GM19238 (cell line): Measurements from ENCODE around the gene COX18.
A peak's percentile ranks its signal among the peaks of the same experiment; 100 is the strongest.

Experiments
- DNase-seq: peaks from one replicate; pipeline ENCODE4 v3.0.0; 2011; ENCODE audit warnings: low spot score; ENCODE audit not compliant: insufficient read length

Gene COX18, protein sequence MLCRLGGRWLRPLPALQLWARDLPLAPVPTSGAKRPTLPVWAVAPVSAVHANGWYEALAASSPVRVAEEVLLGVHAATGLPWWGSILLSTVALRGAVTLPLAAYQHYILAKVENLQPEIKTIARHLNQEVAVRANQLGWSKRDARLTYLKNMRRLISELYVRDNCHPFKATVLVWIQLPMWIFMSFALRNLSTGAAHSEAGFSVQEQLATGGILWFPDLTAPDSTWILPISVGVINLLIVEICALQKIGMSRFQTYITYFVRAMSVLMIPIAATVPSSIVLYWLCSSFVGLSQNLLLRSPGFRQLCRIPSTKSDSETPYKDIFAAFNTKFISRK

DNA sequence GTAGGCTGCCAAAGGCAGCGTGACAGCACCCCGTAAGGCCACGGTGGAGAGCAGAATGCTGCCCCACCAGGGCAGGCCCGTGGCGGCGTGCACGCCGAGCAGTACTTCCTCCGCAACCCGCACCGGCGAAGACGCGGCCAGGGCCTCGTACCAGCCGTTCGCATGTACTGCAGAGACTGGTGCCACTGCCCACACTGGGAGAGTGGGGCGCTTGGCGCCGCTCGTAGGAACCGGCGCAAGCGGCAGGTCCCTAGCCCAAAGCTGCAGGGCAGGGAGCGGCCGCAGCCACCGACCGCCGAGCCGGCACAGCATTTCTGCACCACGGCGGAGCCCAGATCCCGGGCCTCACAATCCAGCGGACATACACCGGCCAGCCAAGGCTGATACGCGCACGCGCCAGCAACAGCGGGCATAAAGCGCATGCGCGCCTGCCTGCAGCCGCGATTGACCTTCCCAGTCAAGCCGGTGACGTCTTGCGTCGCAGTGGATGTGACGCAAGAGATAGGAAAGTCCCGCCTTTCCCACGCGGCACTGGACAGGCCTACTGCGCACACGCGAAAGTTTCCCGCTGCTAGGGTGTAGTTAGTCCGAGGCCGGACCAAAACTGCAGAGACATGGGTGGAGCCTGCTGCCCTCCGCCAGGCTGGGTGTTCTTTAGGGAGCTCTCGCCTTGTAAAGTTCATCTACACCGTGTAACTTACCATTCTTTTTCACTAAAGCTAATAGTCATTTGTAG lies at the start of gene COX18:
COX18 (minus strand) TSS at position 379 of the 736 bp plus-strand sequence; CDS start at position 312, 67 bp downstream.
- peak; percentile 61 for DNase-seq

DNA sequence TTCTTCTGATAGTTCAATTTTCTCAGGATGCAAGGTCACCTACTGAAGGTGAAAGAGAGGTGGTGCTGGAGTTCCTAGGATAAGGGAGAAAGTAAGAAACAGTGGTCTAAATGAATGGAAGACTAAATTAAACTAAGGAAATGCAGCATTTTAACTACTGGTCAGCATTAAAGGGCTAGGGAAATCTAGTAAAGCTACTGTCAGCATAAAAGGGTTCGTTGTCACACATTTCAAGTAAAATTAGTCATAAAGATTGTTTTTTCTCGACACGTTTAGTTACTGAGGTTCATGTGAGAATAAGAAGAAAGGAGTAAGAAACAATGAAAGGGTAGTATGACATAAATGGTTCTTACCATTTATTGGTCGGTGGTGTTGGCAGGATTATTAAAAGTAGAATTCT lies 40.0 kb upstream of the COX18 start:
- DNase-seq = no peak

DNA sequence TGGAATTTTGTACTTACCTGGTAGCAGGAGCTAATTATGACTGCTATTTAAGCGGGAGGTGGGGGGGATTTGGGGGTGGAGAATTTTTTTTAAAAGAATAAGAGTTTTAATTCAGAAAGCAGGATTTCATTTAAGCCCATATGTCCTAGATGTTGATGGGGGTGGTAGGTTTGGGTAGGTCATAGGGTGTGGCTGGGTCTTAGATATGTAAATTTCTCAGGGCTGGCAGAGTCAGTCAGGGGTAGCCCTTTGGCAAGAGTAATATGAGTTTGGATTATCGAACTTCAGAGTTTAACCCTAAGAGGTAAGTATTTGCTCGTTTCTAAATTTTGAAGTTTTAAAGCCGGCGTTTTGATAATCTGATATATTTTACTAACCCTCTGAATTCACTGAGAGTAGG lies 35.2 kb upstream of the COX18 start:
- no peak for DNase-seq

DNA sequence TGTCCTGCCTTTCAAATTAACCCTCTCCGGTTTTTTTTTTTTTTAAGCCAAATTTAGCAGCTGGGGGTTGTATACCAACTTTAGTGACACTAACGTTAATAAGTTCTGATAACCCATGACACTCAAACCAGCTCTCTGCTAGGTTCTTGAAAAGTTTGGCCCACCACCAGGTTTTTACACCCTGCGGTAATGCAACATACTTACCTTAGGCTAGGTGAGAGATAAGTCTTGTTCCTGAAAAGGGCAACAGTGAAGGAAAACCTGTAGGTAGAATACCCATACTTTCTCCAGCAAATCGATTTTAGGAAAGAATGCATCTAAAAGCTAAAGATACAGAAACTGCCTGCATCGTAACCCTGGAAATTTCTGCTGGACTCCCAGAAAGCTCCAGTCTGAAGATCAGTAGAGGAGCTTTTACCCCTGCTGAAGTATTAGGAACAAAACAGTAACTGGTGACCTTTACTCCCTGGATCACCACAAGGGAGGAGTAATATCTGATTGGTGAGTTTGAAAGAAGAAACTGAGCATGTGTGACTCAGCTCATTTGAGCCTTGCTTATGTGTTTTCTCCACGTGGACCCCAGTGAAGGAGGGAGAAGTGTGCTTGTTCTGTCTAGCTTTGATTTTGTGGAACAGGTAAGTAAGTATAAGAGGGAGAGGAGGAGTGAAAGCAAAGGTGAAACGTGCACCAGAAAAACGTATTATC lies 34.4 kb upstream of the COX18 start:
- no peak for DNase-seq

DNA sequence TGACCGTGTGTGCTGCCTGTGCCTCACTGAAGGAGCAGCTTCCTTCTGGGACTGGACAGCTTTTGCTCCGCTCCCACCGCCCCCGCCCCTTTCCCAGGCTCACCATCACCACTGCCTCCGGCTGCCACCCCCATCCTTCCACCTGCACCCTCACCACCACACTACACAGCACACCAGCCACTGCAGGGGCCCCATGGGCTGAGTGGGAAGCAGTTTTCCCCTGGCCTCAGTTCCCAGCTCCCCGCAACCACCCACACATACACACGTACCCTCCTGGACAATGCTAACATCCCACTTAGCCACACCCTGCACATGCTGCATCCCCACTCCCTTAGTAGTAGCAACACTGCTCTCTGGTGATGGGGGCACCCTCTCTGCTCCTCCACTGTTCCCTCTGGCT lies 29.6 kb upstream of the COX18 start:
- no peak for DNase-seq

DNA sequence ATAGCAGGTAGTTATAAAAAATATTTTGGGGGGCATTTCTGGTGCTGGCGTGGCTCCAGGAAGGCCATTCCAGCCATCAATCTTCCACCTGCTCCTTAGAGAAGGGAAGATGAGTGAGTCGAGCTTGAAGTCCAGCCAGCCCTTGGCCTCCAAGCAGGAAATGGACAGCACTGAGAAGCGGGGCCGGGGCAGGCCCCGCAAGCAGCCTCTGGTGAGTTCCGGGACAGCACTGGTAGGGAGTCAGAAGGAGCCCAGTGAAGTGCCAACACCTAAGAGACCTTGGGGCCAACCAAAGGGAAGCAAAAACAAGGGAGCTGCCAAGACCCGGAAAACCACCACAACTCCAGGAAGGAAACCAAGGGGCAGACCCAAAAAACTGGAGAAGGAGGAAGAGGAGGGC lies 29.2 kb upstream of the COX18 start:
- no peak for DNase-seq

DNA sequence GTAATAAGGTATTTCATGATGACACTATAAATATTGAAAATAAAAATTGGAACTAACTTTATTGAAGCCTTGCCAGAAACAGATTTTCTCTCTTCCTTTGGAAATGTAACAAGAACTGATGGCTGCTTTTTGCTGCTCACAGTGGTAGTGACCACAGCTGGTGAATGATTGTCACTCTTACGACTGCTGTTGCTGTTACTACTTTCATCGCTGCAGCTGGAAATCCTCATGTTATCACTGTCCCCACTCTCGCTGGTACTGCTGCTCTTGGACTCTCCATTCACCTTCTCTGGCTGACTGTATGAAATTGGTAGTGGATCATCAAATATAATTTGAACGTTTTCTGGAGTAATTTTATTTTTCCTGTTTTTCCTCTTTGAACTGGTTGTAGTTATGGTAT lies 28.5 kb upstream of the COX18 start:
- no peak for DNase-seq

DNA sequence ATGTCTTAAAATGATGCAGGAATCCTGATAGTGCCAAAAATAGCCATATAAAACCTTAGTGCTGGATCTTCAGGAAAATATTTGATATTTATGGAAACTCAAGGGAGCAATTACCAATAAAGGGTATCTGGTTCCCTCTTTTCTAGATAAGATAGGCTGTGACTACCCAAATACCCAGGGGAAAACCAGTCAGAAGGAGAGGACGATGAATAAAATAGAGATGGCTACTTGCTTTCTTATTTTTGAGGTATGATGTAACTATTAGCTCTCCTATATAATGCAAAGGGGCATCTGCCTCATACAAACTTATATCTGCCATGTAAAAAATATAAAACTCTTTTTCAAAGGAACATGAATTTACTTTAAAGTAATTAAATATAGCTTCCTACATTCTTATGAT lies 23.4 kb upstream of the COX18 start:
- no peak for DNase-seq

DNA sequence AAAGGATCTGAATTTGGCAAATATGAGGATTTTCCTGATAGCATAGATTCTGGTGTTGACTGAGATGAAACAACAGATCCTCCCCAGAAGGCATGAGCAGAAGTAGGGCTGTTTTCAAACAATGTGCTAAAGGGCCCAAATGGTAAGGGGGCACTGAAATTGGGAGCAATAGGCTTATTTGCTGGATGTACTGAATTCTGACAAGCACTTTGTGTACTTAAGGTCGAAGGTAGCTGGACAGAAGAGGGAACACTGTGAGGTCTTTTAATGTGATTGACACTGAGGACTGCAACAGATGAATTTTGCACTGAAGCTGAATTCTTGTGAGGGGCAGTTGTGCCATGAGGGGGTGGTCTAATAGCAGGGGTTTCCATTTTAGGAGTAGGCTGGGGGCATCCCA lies 21.2 kb upstream of the COX18 start:
- DNase-seq = no peak

DNA sequence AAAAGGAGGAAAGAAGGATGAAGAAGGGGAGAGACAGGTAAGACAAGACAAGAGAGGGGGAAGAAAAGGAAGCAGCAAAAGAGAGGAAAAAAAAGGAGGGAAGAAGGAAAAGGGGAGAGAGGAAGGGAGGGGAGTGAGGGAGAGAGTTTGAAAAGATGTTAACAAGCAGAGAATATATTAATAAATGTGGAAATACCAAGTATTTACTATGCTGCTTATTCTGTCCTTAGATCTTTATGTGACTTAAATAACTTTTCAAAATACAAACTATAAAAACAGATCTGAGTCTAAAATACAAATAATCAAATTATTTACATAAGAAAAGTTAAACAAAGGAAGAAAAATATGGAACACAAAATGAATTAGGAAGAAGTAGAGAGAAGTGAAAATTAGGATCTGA lies 18.4 kb upstream of the COX18 start:
- no peak for DNase-seq

DNA sequence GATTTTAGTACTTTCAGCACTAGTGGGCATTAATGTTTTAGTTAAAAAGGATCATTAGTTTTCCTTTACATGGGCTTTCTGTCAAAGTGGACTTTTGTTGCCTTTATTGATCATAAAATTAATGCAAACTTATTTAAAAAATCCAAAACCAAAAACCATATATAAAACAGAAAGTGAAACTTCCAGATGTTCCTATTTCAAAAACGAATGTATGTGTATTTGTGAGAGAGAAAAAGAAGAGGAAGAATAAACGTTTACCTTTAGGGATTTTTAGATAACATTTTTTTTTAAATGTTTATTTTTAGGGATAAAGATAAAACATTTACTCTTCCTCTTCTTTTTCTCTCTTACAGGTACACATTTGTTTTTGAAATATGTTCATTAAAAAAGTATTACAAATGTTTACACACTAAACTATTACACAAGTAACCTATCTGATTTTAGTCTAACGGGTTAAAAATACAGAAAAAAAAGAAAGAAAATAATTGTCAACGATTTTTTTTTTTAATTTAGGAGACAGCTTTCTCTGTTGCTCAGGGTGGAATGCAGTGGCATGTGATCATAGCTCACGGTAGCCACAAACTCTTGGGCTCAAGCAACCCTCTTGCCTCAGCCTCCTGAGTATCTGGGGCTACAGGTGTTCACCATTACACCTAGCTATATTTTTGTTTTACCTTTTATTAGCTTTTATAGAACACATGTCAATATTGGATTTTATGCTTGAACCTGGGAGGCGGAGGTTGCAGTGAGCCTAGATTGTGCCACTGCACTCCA lies 16.8 kb upstream of the COX18 start:
- no peak for DNase-seq

DNA sequence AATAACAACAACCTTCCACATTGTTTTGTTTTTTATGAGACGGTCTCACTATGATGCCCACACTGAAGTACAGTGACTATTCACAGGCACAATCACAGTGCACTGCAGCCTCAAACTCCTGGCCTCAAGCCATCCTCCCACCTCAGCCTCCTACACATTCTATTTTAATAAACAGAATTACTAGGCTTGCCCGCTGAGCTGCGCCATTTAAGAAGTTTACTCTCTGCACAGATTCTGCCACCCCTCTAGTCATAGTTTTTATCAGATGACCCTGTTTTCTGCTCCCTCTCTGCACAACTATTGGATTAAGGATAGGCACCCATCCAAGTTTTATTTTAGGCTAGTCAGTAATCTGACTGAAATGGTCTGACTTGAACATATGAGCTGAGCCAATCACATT lies 11.3 kb upstream of the COX18 start:
- no peak for DNase-seq

DNA sequence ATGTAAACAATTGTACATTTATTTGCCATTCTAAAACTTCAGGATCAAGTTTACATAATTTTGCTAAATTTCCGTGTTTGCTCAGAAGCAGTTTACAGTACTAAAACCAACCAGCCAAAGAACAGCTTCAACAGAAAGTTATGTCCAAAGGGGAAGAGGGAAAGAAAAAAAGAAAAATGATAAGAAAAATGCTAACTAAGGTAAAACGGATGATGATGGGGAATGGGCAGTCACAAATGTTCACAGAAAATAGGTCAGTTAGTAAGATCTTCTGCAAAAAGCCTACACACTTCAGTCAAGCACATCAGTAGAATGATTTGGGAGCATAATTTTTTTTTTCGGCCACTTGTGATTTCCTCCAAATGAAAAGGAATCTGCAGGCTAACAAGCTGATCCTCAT lies 6.3 kb upstream of the COX18 start:
- DNase-seq = no peak

DNA sequence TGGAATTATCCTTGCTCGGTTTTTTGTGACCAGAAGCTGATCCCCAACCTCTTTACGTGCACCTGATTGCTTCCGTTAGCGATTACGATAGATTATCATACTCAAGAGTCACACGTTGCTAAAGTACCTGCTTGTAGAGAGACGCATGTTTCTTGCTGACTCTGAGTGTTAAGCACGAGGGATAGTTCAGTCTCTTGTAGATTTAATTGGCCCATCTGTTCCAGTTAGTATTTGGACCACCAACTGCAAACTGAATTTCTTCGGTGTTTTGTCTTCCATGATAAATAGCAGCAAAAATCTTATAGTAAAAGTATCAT lies 516 bp upstream of the COX18 start:
- no peak for DNase-seq

DNA sequence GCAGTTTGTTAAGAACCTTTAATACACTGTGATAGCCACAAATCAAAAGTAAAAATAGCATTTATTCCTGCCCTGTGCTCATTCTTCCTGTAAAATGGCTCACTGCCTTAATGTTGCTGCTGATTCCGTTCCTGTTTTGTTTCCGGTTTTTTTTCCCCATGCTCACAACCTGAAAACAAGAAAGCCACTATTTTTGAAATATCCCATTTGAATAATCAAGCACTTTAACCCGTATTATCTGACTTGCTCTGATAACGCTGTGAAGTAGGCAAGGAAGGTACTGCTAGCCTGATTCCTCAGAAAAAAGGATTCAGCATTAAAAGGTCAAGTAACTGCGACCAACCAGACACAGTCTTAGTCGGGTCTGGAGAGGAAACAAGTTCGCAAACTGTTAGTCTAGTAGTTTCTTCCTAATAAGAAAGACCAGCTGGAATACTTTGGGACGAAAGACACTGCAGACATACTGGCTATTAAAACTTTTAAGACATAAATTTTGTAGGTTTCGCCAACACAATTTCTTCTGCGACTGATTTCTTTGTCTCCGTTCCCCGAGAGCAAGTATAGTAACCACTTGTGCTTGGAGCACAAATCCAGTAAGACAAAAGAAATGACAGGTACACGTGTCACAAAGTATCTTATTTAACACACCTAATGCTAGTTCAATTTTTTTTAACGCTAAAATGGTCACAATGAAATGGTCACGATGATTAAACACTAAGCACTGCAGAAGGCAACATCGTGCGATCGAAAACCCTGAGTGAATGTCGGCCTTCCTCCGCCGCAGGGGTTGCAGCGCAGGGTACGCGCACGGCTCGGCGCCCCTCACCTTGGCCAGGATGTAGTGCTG lies 802 bp downstream of the COX18 start:
- no peak for DNase-seq

DNA sequence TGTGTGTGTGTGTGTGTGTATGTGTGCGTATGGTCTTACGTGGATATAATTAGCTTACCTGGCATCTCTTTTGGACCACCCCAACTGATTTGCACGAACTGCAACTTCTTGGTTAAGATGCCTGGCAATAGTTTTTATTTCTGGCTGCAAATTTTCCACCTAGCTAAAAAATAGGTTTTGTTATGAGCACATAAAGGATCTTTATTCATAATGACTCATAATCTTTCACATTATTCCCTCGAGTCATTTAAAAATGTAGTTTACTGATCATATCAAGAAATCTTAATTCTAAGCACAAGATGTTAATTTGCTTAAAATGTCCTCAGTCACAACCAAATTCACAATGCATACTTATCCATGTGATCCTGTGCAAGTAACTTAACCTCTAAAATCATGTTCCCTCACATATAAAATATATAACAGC lies 1.5 kb downstream of the COX18 start:
- no peak for DNase-seq

DNA sequence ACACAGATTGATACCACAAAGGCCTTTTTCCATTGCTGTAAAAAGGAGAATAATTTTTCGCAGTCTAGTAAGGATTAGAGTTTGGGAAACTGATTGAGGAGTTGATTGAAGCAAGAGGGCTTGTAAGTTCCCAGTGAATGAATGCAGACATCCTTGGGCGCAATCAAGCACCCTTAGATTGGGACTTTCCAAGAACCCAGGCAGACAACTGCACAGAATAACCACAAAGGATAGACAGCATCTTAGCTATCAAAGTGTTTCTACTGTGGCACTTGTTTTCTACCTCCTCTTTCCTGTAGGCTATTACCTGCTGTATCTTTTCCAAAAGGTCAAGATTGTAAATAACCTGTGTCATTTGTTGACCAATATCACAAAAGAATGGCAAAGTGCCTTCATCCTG lies 2.6 kb downstream of the COX18 start:
- no peak for DNase-seq

DNA sequence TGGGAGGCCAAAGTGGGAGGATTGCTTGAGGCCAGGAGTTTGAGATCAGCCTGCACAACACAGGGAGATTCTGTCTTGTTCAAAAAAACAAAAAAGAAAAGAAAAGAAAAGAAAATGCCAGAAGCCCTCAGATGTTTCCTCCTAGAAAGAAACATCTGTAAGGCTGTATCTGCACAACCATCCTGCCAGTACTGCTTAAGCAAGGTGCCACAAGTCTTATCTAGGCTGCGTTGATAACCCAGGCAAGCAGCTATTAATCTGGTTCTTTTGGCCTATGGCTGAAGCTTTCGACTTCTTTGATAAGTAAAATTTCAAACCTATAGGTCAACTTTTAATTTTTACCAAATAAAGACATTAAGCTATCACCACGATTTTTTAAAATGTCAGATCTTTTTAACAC lies 3.1 kb downstream of the COX18 start:
- DNase-seq = no peak

DNA sequence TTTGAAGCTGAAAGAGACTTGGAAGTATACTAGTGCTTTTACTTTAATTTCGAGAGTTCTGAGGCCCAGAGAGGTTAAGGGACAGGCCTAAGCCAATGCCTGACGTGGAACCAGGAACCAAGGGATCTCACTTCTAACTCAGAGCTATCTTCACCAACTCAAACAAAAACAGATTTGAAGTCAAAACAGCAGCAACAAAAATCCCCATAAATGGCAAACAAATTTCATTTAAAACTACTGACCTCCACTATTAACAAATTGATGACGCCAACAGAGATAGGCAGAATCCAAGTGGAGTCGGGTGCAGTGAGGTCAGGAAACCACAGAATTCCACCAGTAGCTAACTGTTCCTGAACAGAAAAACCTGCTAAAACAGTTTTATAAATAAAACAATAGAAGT lies 5.0 kb downstream of the COX18 start:
- DNase-seq = no peak

DNA sequence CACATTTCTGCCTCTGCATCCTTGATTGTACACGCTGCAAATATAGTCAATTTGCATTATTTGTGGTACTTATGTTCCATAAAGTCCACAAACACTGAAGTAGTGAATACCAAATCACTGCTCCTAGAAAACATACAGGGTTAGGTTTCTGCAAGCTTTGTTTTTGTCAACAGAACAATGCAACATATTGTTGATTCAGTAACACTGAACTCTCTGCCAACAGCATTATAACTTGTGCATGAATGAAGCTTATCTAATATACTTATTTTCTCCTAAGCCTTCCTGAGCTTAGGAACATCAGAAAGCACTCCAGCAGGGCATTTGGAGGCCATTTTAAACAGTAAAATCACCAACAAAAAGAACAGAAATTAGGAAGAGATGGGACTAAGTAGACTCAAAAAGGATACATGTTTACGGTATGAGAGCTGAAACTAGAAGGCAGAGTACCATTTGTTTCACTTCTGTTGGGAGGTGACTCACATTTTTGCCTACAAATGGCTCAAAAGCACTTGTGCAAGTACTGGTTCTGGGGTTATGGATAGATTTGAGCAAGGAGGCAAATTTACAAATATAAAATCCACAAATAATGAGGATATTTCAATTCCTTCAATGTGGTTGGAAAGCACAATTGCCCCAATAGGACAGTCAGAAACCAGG lies 14.1 kb downstream of the COX18 start:
- no peak for DNase-seq
